ENCODE results near the gene CFAP54. TPM values are rescaled to one million over a fixed set of nuclear protein-coding genes. Genes with fewer than 3 reads are reported as not detected.
"Not testable (repeated sequence)": the region's sequence is repeated elsewhere in the genome, so short reads cannot be mapped to it uniquely, and the experiment has no call there.

CFAP54 gene
- total and polyA plus RNA-seq, 2 of the 4 experiments (the other 2 are of a cell fraction): 0.18 to 0.41 TPM

GRCh38 chr12:96494154-96494553 lies 4.8 kb downstream of the CFAP54 start:
- peak overlapping the region; percentile 25; the same call in 1 of the 2 replicates for H2BK120ac ChIP-seq (ENCODE audit: low read depth, low read length)
- dilution Hi-C loops (cut with HindIII; ENCODE audit: low sequenced_read_pairs, unreplicated experiment); ATAC-seq (ENCODE audit: low read depth); CTCF ChIA-PET; H3K9ac ChIP-seq (ENCODE audit: low read depth, low read length); H3K4me2 ChIP-seq (ENCODE audit: low read depth, low read length); H2AK9ac ChIP-seq (replicated peaks; ENCODE audit: low read depth, low read length, poor library complexity); BruUV-seq (replicated peaks); DNase-seq; H3K9me3 ChIP-seq (ENCODE audit: control insufficient read depth, insufficient read depth, low read length); H3K79me1 ChIP-seq (ENCODE audit: low read depth in 1 of 2, low read length in 2 of 2); POLR2A ChIA-PET (ENCODE audit: unreplicated experiment); H3K56ac ChIP-seq (ENCODE audit: extremely low read depth, insufficient read depth, low read length); H4K5ac ChIP-seq (ENCODE audit: low read depth, low read length); H3K9me1 ChIP-seq (ENCODE audit: insufficient read depth, low read length); H3K27me3 ChIP-seq (ENCODE audit: control insufficient read depth, insufficient read depth, low read length); H3K4ac ChIP-seq (ENCODE audit: low read depth, low read length); H3K4me3 ChIP-seq (ENCODE audit: insufficient read depth, low read depth, low read length); in situ Hi-C loops (cut with MboI; ENCODE audit: low sequenced_read_pairs); H3K27ac ChIP-seq (ENCODE audit: insufficient read depth, low read length); H3K4me1 ChIP-seq (ENCODE audit: control insufficient read depth, insufficient read depth, low read length); H3K23ac ChIP-seq (ENCODE audit: low read depth, low read length); H2AK5ac ChIP-seq (ENCODE audit: low read depth, low read length); H3K36me3 ChIP-seq (ENCODE audit: control insufficient read depth, insufficient read depth, low read length); H4K20me1 ChIP-seq (ENCODE audit: insufficient read depth, low read length); H2BK5ac ChIP-seq (ENCODE audit: low read depth, low read length, poor library complexity, severe bottlenecking); H2AFZ ChIP-seq (replicated peaks; ENCODE audit: low read length, poor library complexity); H2BK20ac ChIP-seq (ENCODE audit: low read depth, low read length): not testable (repeated sequence)
- intact Hi-C loops (cut with micrococcal nuclease): loop anchor here (10.0 kb wide), 1 partner anchor 199 kb away; no protein-coding TSS in a partner anchor
- peak overlapping the region; percentile 33 for H4K91ac ChIP-seq (ENCODE audit: insufficient read depth, low read depth, low read length)
- H3K18ac ChIP-seq (ENCODE audit: low read depth, low read length): peak overlapping the region; percentile 9; the same call in 1 of the 2 replicates
- H4K8ac ChIP-seq (ENCODE audit: low read depth in 2 of 2, low read length in 2 of 2): peak overlapping the region in 1 of 2 experiments; percentile 54; a peak in 2 of 4 replicates
- peak overlapping the region; percentile 59; the same call in 1 of the 3 replicates for H2BK15ac ChIP-seq (ENCODE audit: low read depth, low read length)
- H3K14ac ChIP-seq (replicated peaks; ENCODE audit: low read depth, low read length): 0 out of 2 replicates have a peak overlapping the region, but pooled peaks have one; percentile 19
- WGBS, 2 experiments (ENCODE audit: extremely low coverage in 2 of 2, insufficient read length in 1 of 2): 100% methylated on average over 1 of the region's 6 CpGs; no CpG with 5 or more reads in 1 of the 2 experiments

All from IMR-90 (cell line).